ENCODE data around the gene NAV2.

- TF ChIP-seq CTCF (IDR thresholded peaks at IDR 0.05 in 8 of 11, conservative IDR thresholded peaks at IDR 0.05 in 3 of 11) (no peak), POLR2A (IDR thresholded peaks at IDR 0.05) (no peak)
Observed at GRCh38 chr11:19743622-19744021, 31.0 kb downstream of the NAV2 start.
